ENCODE measurements around the gene ZNF223. TPM values are rescaled to one million over a fixed set of nuclear protein-coding genes. Genes with fewer than 3 reads are reported as not detected.

Gene ZNF223
- total RNA-seq, 1 experiment from 2014 or later = 4.8 TPM

DNA sequence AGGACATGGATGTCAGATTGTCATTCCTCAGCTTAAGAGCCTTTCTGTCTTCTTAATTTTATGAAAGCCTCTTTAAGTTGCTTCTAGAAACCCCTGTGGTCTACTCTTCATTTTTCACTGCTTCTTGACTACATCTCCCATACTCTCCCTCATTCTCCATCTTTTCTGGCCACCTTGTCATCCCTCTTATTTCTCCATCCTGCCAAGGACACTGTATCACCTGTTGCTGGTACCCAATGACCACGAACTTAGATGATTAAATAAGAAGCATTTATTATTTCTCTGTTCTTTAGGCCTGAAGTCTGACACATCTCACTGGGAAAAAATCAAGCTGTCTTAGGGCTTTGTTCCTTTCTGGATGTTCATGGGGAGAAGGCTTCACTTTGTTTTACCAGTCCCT lies 9.2 kb downstream of the ZNF223 start:
- H2AK5ac ChIP-seq (ENCODE audit: insufficient read length, low read length) = no peak overlapping the region

More for the DNA sequence above, 9.2 kb downstream of the ZNF223 start:
- no peaks in the 10 kb centered on the region for H3K27me3 Mint-ChIP-seq (ENCODE audit: low read depth)
- no peaks in the 10 kb centered on the region for H3K79me2 ChIP-seq (ENCODE audit: insufficient read depth, low read length)
- H3T11ph ChIP-seq (ENCODE audit: low read length) = no peak overlapping the region
- H3K9me3 Mint-ChIP-seq = peaks cover 5 to 25% of the 10 kb centered on the region in 2 experiments
- H3K4ac ChIP-seq (ENCODE audit: low read depth, low read length) = no peak overlapping the region
- no peak overlapping the region for H3K18ac ChIP-seq (ENCODE audit: insufficient read length, low read depth, low read length)
- H2BK12ac ChIP-seq (ENCODE audit: insufficient read length, low read depth, low read length) = no peak overlapping the region
- H3K4me1 Mint-ChIP-seq = no peaks in the 10 kb centered on the region
- H3K23me2 ChIP-seq (ENCODE audit: insufficient read length, low read depth, low read length, poor library complexity, severe bottlenecking) = no peaks in the 10 kb centered on the region
- no peaks in the 10 kb centered on the region for H4K20me1 ChIP-seq (ENCODE audit: control insufficient read depth, insufficient read depth, insufficient read length)
- H3K9ac ChIP-seq (ENCODE audit: extremely low read depth, insufficient read length, low read length) = no peak overlapping the region
- WGBS (ENCODE audit: extremely low coverage, insufficient read length, low lambda C conversion rate) = no CpG with 5 or more reads among the region's 1 CpG
- peaks cover 83 to 91% (median 89%) of the 10 kb centered on the region in 3 experiments for H3K36me3 Mint-ChIP-seq (ENCODE audit: insufficient read depth in 1 of 3, low read depth in 3 of 3)
- H2AFZ ChIP-seq (ENCODE audit: low read length) = no peak overlapping the region
- no peaks in the 10 kb centered on the region for H3K27me3 ChIP-seq (ENCODE audit: insufficient read depth, low read length)
- no peak overlapping the region for H3K27ac Mint-ChIP-seq
- no peak overlapping the region for H3K23ac ChIP-seq (ENCODE audit: insufficient read length, low read depth, low read length)
- no peak for DNase-seq
- H3K4me1 ChIP-seq (ENCODE audit: insufficient read depth, low read length) = no peaks in the 10 kb centered on the region
- no peak overlapping the region for H3K56ac ChIP-seq (ENCODE audit: insufficient read length, low read depth, low read length)
- no peak overlapping the region for H4K5ac ChIP-seq (ENCODE audit: insufficient read length, low read depth, low read length)
- no peak overlapping the region for H4K8ac ChIP-seq (replicated peaks; ENCODE audit: insufficient read length, low read depth, low read length)
- H3K4me2 ChIP-seq (ENCODE audit: insufficient read depth, insufficient read length, low read length) = no peak overlapping the region
- H3K4me3 Mint-ChIP-seq = no peak overlapping the region
- H4K91ac ChIP-seq (ENCODE audit: insufficient read length, low read depth, low read length) = no peak overlapping the region
- no peaks in the 10 kb centered on the region for H3K79me1 ChIP-seq (ENCODE audit: insufficient read depth, low read depth, low read length, poor library complexity, severe bottlenecking)
- H2BK120ac ChIP-seq (ENCODE audit: low read depth, low read length, poor library complexity, severe bottlenecking) = no peak overlapping the region
- H2BK15ac ChIP-seq (ENCODE audit: low read depth, low read length) = no peak overlapping the region
- H3K27ac ChIP-seq (ENCODE audit: insufficient read length, low read depth, low read length) = no peak overlapping the region
- no peak overlapping the region for H2BK20ac ChIP-seq (ENCODE audit: low read depth, low read length, poor library complexity, severe bottlenecking)
- H2BK5ac ChIP-seq (ENCODE audit: insufficient read length, low read length) = no peak overlapping the region
- TF ChIP-seq, protein P1, sequence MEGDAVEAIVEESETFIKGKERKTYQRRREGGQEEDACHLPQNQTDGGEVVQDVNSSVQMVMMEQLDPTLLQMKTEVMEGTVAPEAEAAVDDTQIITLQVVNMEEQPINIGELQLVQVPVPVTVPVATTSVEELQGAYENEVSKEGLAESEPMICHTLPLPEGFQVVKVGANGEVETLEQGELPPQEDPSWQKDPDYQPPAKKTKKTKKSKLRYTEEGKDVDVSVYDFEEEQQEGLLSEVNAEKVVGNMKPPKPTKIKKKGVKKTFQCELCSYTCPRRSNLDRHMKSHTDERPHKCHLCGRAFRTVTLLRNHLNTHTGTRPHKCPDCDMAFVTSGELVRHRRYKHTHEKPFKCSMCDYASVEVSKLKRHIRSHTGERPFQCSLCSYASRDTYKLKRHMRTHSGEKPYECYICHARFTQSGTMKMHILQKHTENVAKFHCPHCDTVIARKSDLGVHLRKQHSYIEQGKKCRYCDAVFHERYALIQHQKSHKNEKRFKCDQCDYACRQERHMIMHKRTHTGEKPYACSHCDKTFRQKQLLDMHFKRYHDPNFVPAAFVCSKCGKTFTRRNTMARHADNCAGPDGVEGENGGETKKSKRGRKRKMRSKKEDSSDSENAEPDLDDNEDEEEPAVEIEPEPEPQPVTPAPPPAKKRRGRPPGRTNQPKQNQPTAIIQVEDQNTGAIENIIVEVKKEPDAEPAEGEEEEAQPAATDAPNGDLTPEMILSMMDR (conservative IDR thresholded peaks at IDR 0.05) = no peak
- H3K14ac ChIP-seq (ENCODE audit: insufficient read depth, low read length) = no peak overlapping the region
- H3K9me3 ChIP-seq (ENCODE audit: control insufficient read depth, low read depth, low read length) = peaks cover 6% of the 10 kb centered on the region

All from H9 (cell line).